Keratinocyte (primary cell): ENCODE data around the gene ATL1. TPM values are rescaled to one million over a fixed set of nuclear protein-coding genes. Genes with fewer than 3 reads are reported as not detected.

Experiments used
- DNase-seq: peaks from one replicate; pipeline ENCODE4 v3.0.0-alpha.2; 2011; ENCODE audit warnings: low read depth, missing footprints, low spot score
- FAIRE-seq: peaks from 2 replicates; lab custom pipeline; 2011; peaks lifted over from hg19 to GRCh38; lab: Jason Lieb, UNC
- H2AFZ ChIP-seq: 2 replicates; pipeline ENCODE4 v1.6.0; 2012; ENCODE audit warnings: low read length, control low read depth, inconsistent platforms; ENCODE audit not compliant: control insufficient read depth
- H3K27ac ChIP-seq: 2 replicates; pipeline ENCODE4 v1.5.1; 2011; ENCODE audit warnings: low read length; ENCODE audit not compliant: control insufficient read depth, insufficient read depth
- H3K27me3 ChIP-seq: 3 replicates; pipeline ENCODE4 v1.6.0; 2011; ENCODE audit warnings: low read length; ENCODE audit not compliant: control insufficient read depth, insufficient read depth; ENCODE audit errors: extremely low read depth
- H3K36me3 ChIP-seq, 2 experiments: 2 replicates in 1 of 2; 3 replicates in 1 of 2; pipeline ENCODE4 v1.5.1; 2011; ENCODE audit warnings: low read length in 2 of 2, mild to moderate bottlenecking in 1 of 2; ENCODE audit not compliant: control insufficient read depth in 2 of 2, insufficient read depth in 2 of 2; ENCODE audit errors: extremely low read depth in 1 of 2
- H3K4me1 ChIP-seq: 3 replicates; pipeline ENCODE4 v1.5.1; 2011; ENCODE audit warnings: low read length; ENCODE audit not compliant: control insufficient read depth, insufficient read depth; ENCODE audit errors: extremely low read depth
- H3K4me2 ChIP-seq: 3 replicates; pipeline ENCODE4 v1.6.0; 2011; ENCODE audit warnings: low read depth, low read length; ENCODE audit not compliant: control insufficient read depth, insufficient read depth; ENCODE audit errors: extremely low read depth
- H3K4me3 ChIP-seq, 3 experiments: fragments of 200-600 bp in 1 of 3; sonication (generic) in 1 of 3; 2 replicates in 2 of 3; 3 replicates in 1 of 3; pipeline ENCODE4 v1.5.1; 2011 to 2016; ENCODE audit warnings: low read length in 3 of 3, mild to moderate bottlenecking in 3 of 3, control low read depth in 2 of 3, inconsistent platforms in 1 of 3, low read depth in 1 of 3, mixed read lengths in 1 of 3, mixed run types in 1 of 3, moderate library complexity in 1 of 3; ENCODE audit not compliant: control insufficient read depth in 2 of 3, insufficient read depth in 2 of 3; ENCODE audit errors: extremely low read depth in 1 of 3
- H3K79me2 ChIP-seq: 2 replicates; pipeline ENCODE4 v1.6.0; 2012; ENCODE audit warnings: low read length; ENCODE audit not compliant: control insufficient read depth, insufficient read depth
- H3K9ac ChIP-seq: 3 replicates; pipeline ENCODE4 v1.6.0; 2011; ENCODE audit warnings: low read length; ENCODE audit not compliant: control insufficient read depth, insufficient read depth; ENCODE audit errors: extremely low read depth
- H3K9me1 ChIP-seq: 3 replicates; pipeline ENCODE4 v1.6.0; 2011; ENCODE audit warnings: low read length; ENCODE audit not compliant: control insufficient read depth, insufficient read depth; ENCODE audit errors: extremely low read depth
- H3K9me3 ChIP-seq: 2 replicates; pipeline ENCODE4 v1.5.1; 2012; ENCODE audit warnings: low read depth, low read length; ENCODE audit not compliant: control insufficient read depth
- H4K20me1 ChIP-seq: 3 replicates; pipeline ENCODE4 v1.6.0; 2011; ENCODE audit warnings: low read length; ENCODE audit not compliant: control insufficient read depth, insufficient read depth; ENCODE audit errors: extremely low read depth
- CTCF ChIP-seq, 3 experiments: IDR thresholded peaks in 1 of 3; conservative IDR thresholded peaks in 1 of 3; optimal IDR thresholded peaks in 1 of 3; 2 replicates in 2 of 3; 3 replicates in 1 of 3; pipeline versions ENCODE3 to v1.5.1; 2011; ENCODE audit warnings: low read length in 3 of 3, mild to moderate bottlenecking in 3 of 3, moderate library complexity in 2 of 3, control low read depth in 1 of 3, inconsistent platforms in 1 of 3; ENCODE audit not compliant: insufficient read depth in 2 of 3; ENCODE audit errors: extremely low read depth in 1 of 3
- EZH2 ChIP-seq: IDR thresholded peaks from one replicate; pipeline ENCODE4 v1.6.1; 2012; ENCODE audit warnings: inconsistent platforms, mild to moderate bottlenecking, low read length, moderate library complexity
- dilution Hi-C: fragments of 300-500 bp; cut with MboI; formaldehyde crosslinking; loops from one replicate; pipeline ENCODE4 v1.7.0; 2020; ENCODE audit warnings: low sequenced_read_pairs; ENCODE audit not compliant: extremely low pct_ligation_motif_present
- polyA plus RNA-seq, 5 experiments: library from polyadenylated mRNA; depleted of rRNA in 3 of 5; stranded (reverse) in 3 of 5; stranded (forward) in 1 of 5; unstranded in 1 of 5; fragments of >200 nt; gene quantifications; 1 replicate in 1 of 5; 2 replicates in 3 of 5; 3 replicates in 1 of 5; pipeline versions ENCODE4 v1.2.1 to v1.2.3, GENCODE V29; 2011 to 2012; ENCODE audit warnings: missing spikeins in 2 of 5, low read depth in 1 of 5, low replicate concordance in 1 of 5

The ATL1 gene
- polyA plus RNA-seq, 1 donor (not counting 4 experiments of a cell fraction or from before 2014, with no cell fraction given), result 3.6 TPM

GRCh38 chr14:50541159-50541567, 18.8 kb upstream of the ATL1 start:
- no peaks in the 10 kb centered on the region for H4K20me1 ChIP-seq
- no peaks in the 10 kb centered on the region for H3K36me3 ChIP-seq
- TF ChIP-seq CTCF (optimal IDR thresholded peaks at IDR 0.05 in 1 of 3, IDR thresholded peaks at IDR 0.05 in 1 of 3, conservative IDR thresholded peaks at IDR 0.05 in 1 of 3; ENCODE audit: extremely low read depth in 1 of 3, insufficient read depth in 2 of 3, low read length in 3 of 3) (no peak), EZH2 (no peak)
- H3K9me1 ChIP-seq, result no peaks in the 10 kb centered on the region
- FAIRE-seq, result no peak
- DNase-seq, result no peak
- H3K27me3 ChIP-seq, result no peaks in the 10 kb centered on the region
- no peak overlapping the region for H3K9ac ChIP-seq
- no peak overlapping the region for H3K27ac ChIP-seq
- H3K9me3 ChIP-seq, result no peaks in the 10 kb centered on the region
- dilution Hi-C loops, result no loop called here
- H2AFZ ChIP-seq, result no peak overlapping the region
- no peaks in the 10 kb centered on the region for H3K79me2 ChIP-seq
- no peaks in the 10 kb centered on the region for H3K4me1 ChIP-seq
- no peak overlapping the region for H3K4me2 ChIP-seq
- no peak overlapping the region for H3K4me3 ChIP-seq

GRCh38 chr14:50542941-50543418, 17.0 kb upstream of the ATL1 start:
- FAIRE-seq (peak; percentile 93), DNase-seq (no peak)
- H4K20me1 ChIP-seq, result no peaks in the 10 kb centered on the region
- H3K27me3 ChIP-seq, result no peaks in the 10 kb centered on the region
- no peak overlapping the region for H2AFZ ChIP-seq
- no peaks in the 10 kb centered on the region for H3K4me1 ChIP-seq
- TF ChIP-seq CTCF (optimal IDR thresholded peaks at IDR 0.05 in 1 of 3, IDR thresholded peaks at IDR 0.05 in 1 of 3, conservative IDR thresholded peaks at IDR 0.05 in 1 of 3; ENCODE audit: extremely low read depth in 1 of 3, insufficient read depth in 2 of 3, low read length in 3 of 3) (peak; percentile 43 to 65 (median 50)), EZH2 (no peak)
- H3K79me2 ChIP-seq, result no peaks in the 10 kb centered on the region
- dilution Hi-C loops, result no loop called here
- no peaks in the 10 kb centered on the region for H3K9me1 ChIP-seq
- H3K9ac ChIP-seq, result no peak overlapping the region
- no peak overlapping the region for H3K27ac ChIP-seq
- H3K4me2 ChIP-seq, result no peak overlapping the region
- no peak overlapping the region for H3K4me3 ChIP-seq
- no peaks in the 10 kb centered on the region for H3K36me3 ChIP-seq
- H3K9me3 ChIP-seq, result no peaks in the 10 kb centered on the region
